Skeletal muscle satellite cell (primary cell): Measurements from ENCODE around the gene TOR4A.
"Not testable (repeated sequence)": the region's sequence is repeated elsewhere in the genome, so short reads cannot be mapped to it uniquely, and the experiment has no call there.

Source experiments
- H3K27me3 ChIP-seq: 2 replicates; pipeline ENCODE4 v1.7.0; 2013; ENCODE audit warnings: low read length; ENCODE audit not compliant: control insufficient read depth, insufficient read depth
- H3K36me3 ChIP-seq: 2 replicates; pipeline ENCODE4 v1.7.0; 2013; ENCODE audit warnings: mild to moderate bottlenecking, control low read depth, low read length; ENCODE audit not compliant: insufficient read depth
- H3K4me1 ChIP-seq: 2 replicates; pipeline ENCODE4 v1.7.0; 2013; ENCODE audit warnings: low read length; ENCODE audit not compliant: control insufficient read depth, insufficient read depth
- H3K4me2 ChIP-seq: 2 replicates; pipeline ENCODE4 v1.7.0; 2013; ENCODE audit warnings: mild to moderate bottlenecking, low read length
- H3K4me3 ChIP-seq: 2 replicates; pipeline ENCODE4 v1.7.0; 2013; ENCODE audit warnings: low read length
- H3K9ac ChIP-seq: 2 replicates; pipeline ENCODE4 v1.7.0; 2013; ENCODE audit warnings: mild to moderate bottlenecking, low read depth, low read length, moderate library complexity
- H3K9me3 ChIP-seq: replicated peaks from 2 replicates; pipeline ENCODE4 v1.7.0; 2013; ENCODE audit warnings: mild to moderate bottlenecking, control low read depth, low read length

TOR4A gene

DNA sequence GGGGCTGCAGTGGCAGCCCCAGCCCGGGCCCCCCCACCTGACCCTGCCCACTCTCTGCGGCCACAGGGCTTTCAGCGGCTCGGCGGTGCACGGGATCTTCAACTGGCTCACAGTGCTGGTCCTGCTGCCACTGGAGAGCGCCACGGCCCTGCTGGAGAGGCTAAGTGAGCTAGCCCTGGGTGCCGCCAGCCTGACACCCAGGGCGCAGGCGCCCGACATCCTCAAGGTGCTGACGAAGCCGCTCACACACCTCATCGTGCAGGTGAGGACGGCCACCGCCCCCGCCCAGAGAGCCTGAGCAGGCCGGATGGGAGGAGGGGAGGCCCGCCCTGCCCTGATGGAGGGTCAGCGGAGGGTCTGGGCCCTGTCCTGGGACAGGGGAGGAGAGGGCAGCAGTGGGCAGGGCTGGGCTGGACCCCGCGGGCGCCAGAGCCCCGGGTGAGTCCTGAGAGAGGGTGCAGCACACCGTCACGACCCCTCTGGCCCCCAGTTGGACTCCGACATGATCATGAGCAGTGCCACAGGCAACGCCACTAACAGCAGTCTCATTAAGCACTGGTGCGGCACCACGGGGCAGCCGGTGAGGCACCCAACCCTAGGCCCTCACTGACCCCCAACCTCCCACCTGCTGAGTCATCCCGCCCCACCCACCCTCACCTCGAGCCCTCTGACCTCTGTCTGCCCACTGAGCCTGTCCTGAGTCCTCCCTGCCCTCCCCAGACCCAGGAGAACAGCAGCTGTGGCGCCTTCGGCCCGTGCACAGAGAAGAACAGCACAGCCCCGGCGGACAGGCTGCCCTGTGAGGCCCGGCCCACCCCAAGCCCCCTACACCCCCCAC, 44.2 kb upstream of the TOR4A start:
- H3K4me2 ChIP-seq = no peak overlapping the region
- no peaks in the 10 kb centered on the region for H3K9me3 ChIP-seq
- peaks cover 19% of the 10 kb centered on the region for H3K4me1 ChIP-seq
- H3K4me3 ChIP-seq = no peak overlapping the region
- no peaks in the 10 kb centered on the region for H3K36me3 ChIP-seq
- no peak overlapping the region for H3K9ac ChIP-seq
- H3K27me3 ChIP-seq = no peaks in the 10 kb centered on the region

DNA sequence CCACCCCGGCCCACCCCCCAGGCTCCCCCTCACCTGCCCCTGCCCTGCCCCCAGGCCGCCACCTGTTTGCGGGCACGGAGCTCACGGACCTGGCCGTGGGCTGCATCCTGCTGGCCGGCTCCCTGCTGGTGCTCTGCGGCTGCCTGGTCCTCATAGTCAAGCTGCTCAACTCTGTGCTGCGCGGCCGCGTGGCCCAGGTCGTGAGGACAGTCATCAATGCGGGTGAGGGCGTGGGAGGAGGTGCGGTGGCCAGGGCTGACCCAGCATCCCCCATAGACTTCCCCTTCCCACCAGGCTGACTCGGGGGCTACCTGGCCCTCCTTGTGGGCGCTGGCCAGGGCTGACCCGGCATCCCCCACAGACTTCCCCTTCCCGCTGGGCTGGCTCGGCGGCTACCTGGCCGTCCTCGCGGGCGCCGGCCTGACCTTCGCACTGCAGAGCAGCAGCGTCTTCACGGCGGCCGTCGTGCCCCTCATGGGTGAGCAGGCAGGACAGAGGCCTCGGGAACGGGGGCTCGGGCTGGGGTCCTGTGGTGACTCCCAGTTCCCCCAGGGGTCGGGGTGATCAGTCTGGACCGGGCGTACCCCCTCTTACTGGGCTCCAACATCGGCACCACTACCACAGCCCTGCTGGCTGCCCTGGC, 43.4 kb upstream of the TOR4A start:
- Histone ChIP-seq H3K9me3 (no peaks in the 10 kb centered on the region), H3K4me2 (no peak overlapping the region), H3K36me3 (no peaks in the 10 kb centered on the region), H3K4me1 (peaks cover 25% of the 10 kb centered on the region), H3K27me3 (no peaks in the 10 kb centered on the region), H3K9ac (no peak overlapping the region), H3K4me3 (no peak overlapping the region)

DNA sequence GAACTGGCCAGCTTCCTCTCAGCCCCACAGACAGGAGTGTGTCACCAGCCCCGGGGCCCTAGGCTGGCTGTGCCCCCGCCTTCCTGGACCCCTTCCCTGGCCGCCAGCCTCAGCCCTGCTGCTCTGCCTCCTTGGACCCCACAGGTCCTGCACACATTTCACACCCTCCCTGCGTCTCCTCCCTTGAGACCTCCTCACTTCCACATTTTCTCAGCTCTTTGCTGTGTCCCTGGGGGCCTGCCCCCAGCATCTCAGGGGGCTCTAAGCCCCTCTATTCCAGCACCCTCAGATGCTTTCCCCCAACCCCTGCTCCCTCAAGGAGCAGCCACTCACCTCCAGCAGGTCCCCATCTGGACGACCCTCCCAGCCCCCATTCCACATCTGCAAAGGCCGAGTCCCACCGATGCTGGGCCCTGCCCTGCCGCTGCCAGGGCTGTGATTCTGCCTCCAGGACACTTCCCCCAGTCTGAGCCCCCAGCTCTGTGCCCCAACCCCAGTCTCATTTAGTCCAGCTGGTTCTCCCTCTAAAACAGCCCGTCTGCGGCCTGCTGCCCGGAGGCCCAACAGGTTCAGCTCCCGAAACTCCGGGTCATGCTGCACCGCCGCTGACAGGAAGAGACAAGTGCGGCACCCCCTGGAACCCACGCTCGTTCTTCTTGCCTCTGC, 42.6 kb upstream of the TOR4A start:
- Histone ChIP-seq H3K4me3 (no peak overlapping the region), H3K27me3 (no peaks in the 10 kb centered on the region), H3K4me1 (peaks cover 31% of the 10 kb centered on the region)

DNA sequence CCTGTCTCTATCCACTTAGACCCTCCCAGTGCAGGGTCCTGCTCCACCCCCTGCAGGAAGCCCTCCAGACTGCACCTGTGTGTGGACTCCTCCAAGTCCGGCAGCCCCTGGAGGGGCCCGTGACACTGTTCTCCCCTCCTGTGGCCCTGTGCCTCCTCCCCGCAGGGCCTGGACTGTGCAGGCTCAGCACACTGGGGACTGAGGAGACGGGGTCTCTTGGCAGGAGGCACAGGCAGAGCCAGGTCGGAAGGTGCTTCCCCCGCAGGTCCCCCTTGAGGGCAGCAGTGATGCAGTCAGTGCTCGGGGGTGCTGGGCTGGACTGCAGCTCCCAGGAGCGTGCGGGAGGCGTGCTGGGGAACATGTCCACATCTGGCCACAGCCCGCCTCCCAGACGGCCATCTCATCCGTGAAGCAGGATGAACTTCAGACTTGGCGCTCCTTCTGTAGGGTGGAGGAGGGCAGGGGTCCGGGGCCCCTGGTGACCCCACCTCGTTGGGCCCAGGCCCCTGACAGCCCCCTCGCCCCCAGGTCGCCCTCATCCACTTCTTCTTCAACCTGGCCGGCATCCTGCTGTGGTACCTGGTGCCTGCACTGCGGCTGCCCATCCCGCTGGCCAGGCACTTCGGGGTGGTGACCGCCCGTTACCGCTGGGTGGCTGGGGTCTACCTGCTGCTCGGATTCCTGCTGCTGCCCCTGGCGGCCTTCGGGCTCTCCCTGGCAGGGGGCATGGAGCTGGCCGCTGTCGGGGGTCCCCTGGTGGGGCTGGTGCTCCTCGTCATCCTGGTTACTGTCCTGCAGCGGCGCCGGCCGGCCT, 41.9 kb upstream of the TOR4A start:
- no peak overlapping the region for H3K9ac ChIP-seq
- no peaks in the 10 kb centered on the region for H3K36me3 ChIP-seq
- H3K4me3 ChIP-seq = no peak overlapping the region
- peaks cover 31% of the 10 kb centered on the region for H3K4me1 ChIP-seq
- H3K27me3 ChIP-seq = no peaks in the 10 kb centered on the region
- no peaks in the 10 kb centered on the region for H3K9me3 ChIP-seq
- H3K4me2 ChIP-seq = no peak overlapping the region

More for the DNA sequence above, 42.6 kb upstream of the TOR4A start:
- Histone ChIP-seq H3K4me2 (no peak overlapping the region), H3K9ac (no peak overlapping the region), H3K36me3 (no peaks in the 10 kb centered on the region), H3K9me3 (no peaks in the 10 kb centered on the region)

DNA sequence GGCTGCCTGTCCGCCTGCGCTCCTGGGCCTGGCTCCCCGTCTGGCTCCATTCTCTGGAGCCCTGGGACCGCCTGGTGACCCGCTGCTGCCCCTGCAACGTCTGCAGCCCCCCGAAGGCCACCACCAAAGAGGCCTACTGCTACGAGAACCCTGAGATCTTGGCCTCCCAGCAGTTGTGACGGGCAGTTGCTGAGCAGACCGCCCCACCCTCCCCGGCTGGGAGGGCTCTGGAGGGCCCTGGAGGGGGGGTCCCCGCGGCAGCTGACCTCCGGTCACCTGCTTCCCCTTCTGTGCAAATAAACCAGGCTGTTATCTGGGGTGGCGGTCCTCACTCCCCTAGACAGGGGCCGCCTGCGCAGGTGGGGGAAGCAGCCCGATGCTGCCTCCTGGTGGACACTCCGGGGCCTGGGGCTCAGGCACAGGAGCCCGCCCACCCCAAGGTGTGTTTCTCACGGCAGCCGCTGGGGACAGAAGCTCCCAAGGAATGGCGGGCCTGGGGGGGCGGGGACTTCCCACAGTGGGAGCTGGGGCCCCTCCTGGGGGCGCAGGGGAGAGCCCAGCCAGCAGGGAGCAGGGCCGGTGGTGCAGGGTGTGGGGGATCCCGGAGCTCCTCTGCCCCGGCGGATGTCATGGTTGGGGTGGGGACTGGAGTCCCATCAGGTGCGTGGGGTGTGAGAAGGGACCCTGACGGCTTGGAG, 41.1 kb upstream of the TOR4A start:
- Histone ChIP-seq H3K36me3 (no peaks in the 10 kb centered on the region), H3K4me1 (peaks cover 31% of the 10 kb centered on the region), H3K4me2 (peak overlapping the region; percentile 58), H3K27me3 (no peaks in the 10 kb centered on the region), H3K4me3 (no peak overlapping the region), H3K9me3 (no peaks in the 10 kb centered on the region), H3K9ac (no peak overlapping the region)

DNA sequence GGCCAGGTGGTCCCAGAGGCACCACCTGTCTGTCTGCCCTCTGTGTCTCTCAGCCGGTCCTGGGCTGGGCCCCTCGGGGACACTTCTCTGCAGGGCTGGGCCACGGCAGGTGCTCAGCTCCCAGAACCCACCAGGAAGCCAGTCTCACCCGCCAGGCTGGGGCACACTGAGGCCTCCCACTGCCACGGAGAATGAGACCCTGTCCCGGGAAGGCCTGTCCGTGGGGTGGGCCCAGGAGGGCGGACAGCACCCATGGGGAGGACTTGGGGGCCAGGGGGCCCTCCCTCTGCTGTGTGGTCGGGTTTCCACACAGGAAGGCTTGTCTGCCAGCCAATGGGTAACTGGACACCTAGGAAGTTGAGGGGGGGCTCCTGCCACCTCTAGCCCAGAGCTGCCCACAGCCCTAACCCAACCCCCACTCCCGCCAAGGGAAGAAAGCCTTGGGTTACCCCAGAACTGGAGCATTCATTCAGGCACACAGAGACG, 40.5 kb upstream of the TOR4A start:
- Histone ChIP-seq H3K4me2 (peak overlapping the region; percentile 58), H3K9ac (no peak overlapping the region), H3K4me1 (peaks cover 31% of the 10 kb centered on the region), H3K9me3 (no peaks in the 10 kb centered on the region), H3K27me3 (no peaks in the 10 kb centered on the region), H3K4me3 (no peak overlapping the region), H3K36me3 (peaks cover 4% of the 10 kb centered on the region)

DNA sequence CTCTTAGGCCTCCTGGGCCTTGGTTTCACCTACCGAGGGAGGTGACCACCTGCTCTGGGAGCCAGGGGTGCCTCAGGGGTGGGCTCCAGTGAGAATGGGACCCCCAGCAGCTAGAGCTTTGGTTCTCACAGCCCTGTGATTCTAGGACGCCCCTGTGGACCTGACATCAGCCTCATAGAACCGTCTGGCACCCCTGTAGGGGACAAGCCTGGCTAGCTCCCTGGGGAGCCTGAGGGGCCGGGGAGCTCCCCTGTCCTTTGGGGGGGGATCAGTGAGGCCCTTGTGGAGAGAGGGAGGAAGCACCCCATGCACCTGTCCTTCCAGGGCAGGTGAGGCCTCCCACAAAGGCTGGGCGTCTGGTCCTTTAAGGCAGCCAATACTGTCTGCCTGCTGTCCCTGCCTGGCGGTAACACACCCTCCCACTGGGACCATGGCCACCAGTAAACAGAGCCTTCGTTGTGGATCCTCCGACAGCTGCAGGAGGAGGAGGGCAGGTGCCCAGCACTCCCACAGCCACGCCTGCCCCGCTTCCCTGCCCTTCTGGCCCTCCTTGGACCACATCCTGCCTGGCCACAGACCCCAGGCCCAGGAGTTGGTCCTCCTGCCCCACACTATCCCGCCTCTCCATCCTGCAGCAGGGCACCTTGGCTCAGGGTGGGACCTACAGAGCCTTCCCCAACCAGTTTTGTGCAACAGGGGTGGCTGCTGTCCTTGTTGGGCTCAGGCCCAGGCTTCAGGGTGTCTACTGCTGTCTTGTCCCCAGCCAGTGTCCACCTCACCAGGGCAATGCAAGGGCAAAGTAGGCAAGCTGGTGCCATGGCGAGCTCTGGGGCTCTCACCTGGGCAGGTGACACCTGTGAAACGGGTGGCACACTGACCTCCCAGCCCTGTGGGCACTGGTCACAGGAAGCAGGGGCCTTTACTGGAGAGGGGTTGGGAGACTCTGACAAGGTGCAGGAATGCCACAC, 39.5 kb upstream of the TOR4A start:
- peaks cover 15% of the 10 kb centered on the region for H3K36me3 ChIP-seq
- H3K27me3 ChIP-seq = no peaks in the 10 kb centered on the region
- peak overlapping the region; percentile 96 for H3K4me2 ChIP-seq
- H3K4me3 ChIP-seq = no peak overlapping the region
- no peaks in the 10 kb centered on the region for H3K9me3 ChIP-seq
- peaks cover 39% of the 10 kb centered on the region for H3K4me1 ChIP-seq
- no peak overlapping the region for H3K9ac ChIP-seq

DNA sequence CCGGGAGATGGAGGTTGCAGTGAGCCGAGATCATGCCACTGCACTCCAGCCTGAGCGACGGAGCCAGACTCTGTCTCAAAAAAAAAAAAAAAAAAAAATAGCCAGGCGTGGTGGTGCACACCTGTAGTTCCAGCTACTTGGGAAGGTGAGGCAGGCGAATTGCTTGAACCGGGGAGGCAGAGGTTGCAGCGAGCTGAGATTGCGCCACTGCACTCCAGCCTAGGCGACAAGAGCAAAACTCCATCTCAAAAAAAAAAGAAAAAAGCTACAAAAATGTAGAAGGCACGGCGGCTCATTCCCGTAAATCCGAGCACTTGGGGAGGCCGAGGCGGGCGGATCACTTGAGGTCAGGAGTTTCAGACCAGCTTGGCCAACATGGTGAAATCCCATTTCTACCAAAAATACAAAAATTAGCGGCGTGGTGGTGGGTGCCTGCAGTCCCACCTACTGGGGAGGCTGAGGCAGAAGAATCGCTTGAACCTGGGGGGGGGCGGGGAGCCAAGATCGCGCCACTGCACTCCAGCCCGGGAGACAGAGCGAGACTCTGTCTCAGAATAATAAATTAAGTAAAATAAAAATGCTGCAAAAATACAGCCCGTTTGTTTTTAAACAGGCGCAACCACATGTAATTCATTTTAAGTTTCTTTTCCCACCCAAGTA, 37.9 kb upstream of the TOR4A start:
- Histone ChIP-seq H3K4me2 (peak overlapping the region; percentile 96), H3K4me1 (peaks cover 40% of the 10 kb centered on the region), H3K4me3 (peak overlapping the region; percentile 82), H3K9ac (peak overlapping the region; percentile 89), H3K36me3 (peaks cover 26% of the 10 kb centered on the region)
- H3K9me3 ChIP-seq, H3K27me3 ChIP-seq: not testable (repeated sequence)

DNA sequence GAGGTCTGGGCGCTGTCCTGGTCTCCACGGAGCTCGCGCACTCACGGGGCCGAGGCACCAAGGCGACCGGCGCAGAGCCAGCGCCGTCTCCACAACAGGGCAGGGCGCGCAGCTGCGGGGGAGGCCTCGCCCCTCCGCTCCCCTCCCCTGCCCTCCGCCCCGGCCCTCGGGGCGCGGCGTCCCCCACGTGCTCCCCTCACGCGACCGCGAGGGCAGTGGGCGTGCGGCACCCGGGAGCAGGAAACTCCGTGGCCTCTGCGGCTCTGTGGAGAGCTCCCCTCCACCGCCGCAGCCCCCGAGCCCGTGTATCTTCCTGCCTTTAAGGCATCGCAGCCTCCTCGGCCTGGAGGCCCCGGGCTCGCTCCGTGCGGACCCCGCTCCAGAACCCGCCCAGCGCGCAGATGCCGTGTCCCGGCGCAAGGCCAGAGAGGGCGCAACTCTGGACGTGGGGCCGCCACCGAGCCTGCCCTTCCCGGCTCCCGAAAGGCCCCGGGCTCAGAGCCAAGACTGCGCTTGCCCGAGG, 37.1 kb upstream of the TOR4A start:
- Histone ChIP-seq H3K9me3 (no peaks in the 10 kb centered on the region), H3K9ac (peak overlapping the region; percentile 89), H3K36me3 (peaks cover 26% of the 10 kb centered on the region), H3K4me2 (peak overlapping the region; percentile 96), H3K4me3 (peak overlapping the region; percentile 82), H3K27me3 (no peaks in the 10 kb centered on the region), H3K4me1 (peaks cover 40% of the 10 kb centered on the region)
